MM.1S (cell line): Measurements from ENCODE around the gene MRPL30.

Source experiments
- DNase-seq: peaks from one replicate; pipeline ENCODE4 v3.0.0-alpha.2; 2015
- H2AFZ ChIP-seq: fragments of 300-600 bp; sonication (generic); 2 replicates; pipeline ENCODE4 v1.6.0; 2016; ENCODE audit warnings: antibody characterized with exemption, low read length
- H3F3A ChIP-seq: fragments of 300-600 bp; sonication (generic); 2 replicates; pipeline ENCODE4 v1.6.1; 2016; ENCODE audit warnings: mild to moderate bottlenecking, antibody characterized with exemption, low read length, moderate library complexity, mixed read lengths; ENCODE audit not compliant: insufficient read depth
- H3K27ac ChIP-seq: fragments of 300-600 bp; sonication (generic); 2 replicates; pipeline ENCODE4 v1.5.1; 2016; ENCODE audit warnings: mild to moderate bottlenecking, low read length
- H3K27me3 ChIP-seq: fragments of 300-600 bp; sonication (generic); replicated peaks from 2 replicates; pipeline ENCODE4 v1.6.0; 2016; ENCODE audit warnings: low read length; ENCODE audit not compliant: insufficient read depth
- H3K36me3 ChIP-seq: fragments of 300-600 bp; sonication (generic); replicated peaks from 2 replicates; pipeline ENCODE4 v1.6.1; 2016; ENCODE audit warnings: mild to moderate bottlenecking, low read length, mixed read lengths; ENCODE audit not compliant: insufficient read depth
- H3K4me1 ChIP-seq: fragments of 300-600 bp; sonication (generic); 2 replicates; pipeline ENCODE4 v1.6.1; 2016; ENCODE audit warnings: low read length, mixed read lengths
- H3K4me2 ChIP-seq: fragments of 300-600 bp; sonication (generic); 2 replicates; pipeline ENCODE4 v1.6.0; 2016; ENCODE audit warnings: low read depth, low read length
- H3K4me3 ChIP-seq: fragments of 300-600 bp; sonication (generic); 2 replicates; pipeline ENCODE4 v1.5.1; 2016; ENCODE audit warnings: low read length, mixed read lengths
- H3K79me2 ChIP-seq: fragments of 300-600 bp; sonication (generic); 2 replicates; pipeline ENCODE4 v1.6.1; 2016; ENCODE audit warnings: mixed run types, low read length, mixed read lengths
- H3K9ac ChIP-seq: fragments of 300-600 bp; sonication (generic); 2 replicates; pipeline ENCODE4 v1.6.1; 2016; ENCODE audit warnings: low read length, mixed read lengths
- H3K9me2 ChIP-seq: fragments of 300-600 bp; sonication (generic); replicated peaks from 2 replicates; pipeline ENCODE4 v1.6.1; 2016; ENCODE audit warnings: mild to moderate bottlenecking, low read length, mixed read lengths; ENCODE audit not compliant: insufficient read depth
- H3K9me3 ChIP-seq: fragments of 300-600 bp; sonication (generic); replicated peaks from 2 replicates; pipeline ENCODE4 v1.6.1; 2016; ENCODE audit warnings: mild to moderate bottlenecking, low read length, mixed read lengths; ENCODE audit not compliant: insufficient read depth
- H4K20me1 ChIP-seq: fragments of 300-600 bp; sonication (generic); 2 replicates; pipeline ENCODE4 v1.6.1; 2016; ENCODE audit warnings: mild to moderate bottlenecking, low read length, moderate library complexity, mixed read lengths; ENCODE audit not compliant: insufficient read depth
- CTCF ChIP-seq: fragments of 300-600 bp; sonication (generic); IDR thresholded peaks from 2 replicates; pipeline ENCODE4 v1.5.1; 2016; ENCODE audit warnings: antibody characterized with exemption, low read length, mixed read lengths
- EZH2 ChIP-seq: fragments of 300-600 bp; sonication (generic); optimal IDR thresholded peaks from 2 replicates; pipeline ENCODE3; 2017; ENCODE audit warnings: low read depth, mild to moderate bottlenecking, antibody characterized with exemption, low read length, mixed read lengths
- EZH2phosphoT487 ChIP-seq: fragments of 300-600 bp; sonication (generic); IDR thresholded peaks from 2 replicates; pipeline ENCODE4 v1.6.1; 2018; ENCODE audit warnings: antibody characterized with exemption, low read length

The MRPL30 gene

GRCh38 chr2:99140056-99140859 lies 40.7 kb upstream of the MRPL30 start:
- Histone ChIP-seq H3K9ac (peak overlapping the region; percentile 76), H3K4me1 (peaks cover 5% of the 10 kb centered on the region), H3K4me3 (peak overlapping the region; percentile 80), H3K36me3 (no peaks in the 10 kb centered on the region), H3K9me3 (no peaks in the 10 kb centered on the region), H3K9me2 (no peaks in the 10 kb centered on the region), H3K27ac (peak overlapping the region; percentile 94; the same call in 1 of the 2 replicates), H3K27me3 (no peaks in the 10 kb centered on the region), H2AFZ (peak overlapping the region; percentile 95), H3K79me2 (no peaks in the 10 kb centered on the region), H4K20me1 (no peaks in the 10 kb centered on the region), H3F3A (peaks cover 7% of the 10 kb centered on the region), H3K4me2 (peak overlapping the region; percentile 95)
- DNase-seq, result no peak
- TF ChIP-seq EZH2phosphoT487 (no peak), CTCF (no peak), EZH2 (no peak)

GRCh38 chr2:99140860-99141109 lies 40.2 kb upstream of the MRPL30 start:
- no peak for DNase-seq
- Histone ChIP-seq H3K4me3 (peak overlapping the region; percentile 80), H3K9me3 (no peaks in the 10 kb centered on the region), H3K4me1 (peaks cover 5% of the 10 kb centered on the region), H3K4me2 (peak overlapping the region; percentile 95), H3F3A (peaks cover 7% of the 10 kb centered on the region), H3K9me2 (no peaks in the 10 kb centered on the region), H3K27me3 (no peaks in the 10 kb centered on the region), H3K79me2 (no peaks in the 10 kb centered on the region), H3K9ac (peak overlapping the region; percentile 76), H4K20me1 (no peaks in the 10 kb centered on the region), H3K27ac (peak overlapping the region; percentile 94; the same call in 1 of the 2 replicates), H3K36me3 (no peaks in the 10 kb centered on the region), H2AFZ (peak overlapping the region; percentile 95)
- no peak for TF ChIP-seq CTCF
- no peak for TF ChIP-seq EZH2
- no peak for TF ChIP-seq EZH2phosphoT487

- DNase-seq, result peak; percentile 95
- H3K79me2 ChIP-seq, result no peaks in the 10 kb centered on the region
- peaks cover 5% of the 10 kb centered on the region for H3K4me1 ChIP-seq
- no peaks in the 10 kb centered on the region for H3K36me3 ChIP-seq
- H3K9me3 ChIP-seq, result no peaks in the 10 kb centered on the region
- H3F3A ChIP-seq, result peaks cover 7% of the 10 kb centered on the region
- peak within 1 kb of the TSS; percentile 94 for H3K27ac ChIP-seq
- peak within 1 kb of the TSS; percentile 95 for H2AFZ ChIP-seq
- peak within 1 kb of the TSS; percentile 95 for H3K4me2 ChIP-seq
- TF ChIP-seq EZH2phosphoT487 (no peak), EZH2 (no peak), CTCF (no peak)
- no peaks in the 10 kb centered on the region for H3K27me3 ChIP-seq
- H3K9me2 ChIP-seq, result no peaks in the 10 kb centered on the region
- H4K20me1 ChIP-seq, result no peaks in the 10 kb centered on the region
- H3K9ac ChIP-seq, result peak within 1 kb of the TSS; percentile 76
- H3K4me3 ChIP-seq, result peak within 1 kb of the TSS; percentile 80
Observed at GRCh38 chr2:99141110-99142108, 39.6 kb upstream of the MRPL30 start, which contains the start of gene C2orf15. C2orf15 (plus strand) TSS chr2:99141707; CDS start chr2:99150559, 8,852 bp downstream.
